Measurements from ENCODE around the gene OTOF.

DNA sequence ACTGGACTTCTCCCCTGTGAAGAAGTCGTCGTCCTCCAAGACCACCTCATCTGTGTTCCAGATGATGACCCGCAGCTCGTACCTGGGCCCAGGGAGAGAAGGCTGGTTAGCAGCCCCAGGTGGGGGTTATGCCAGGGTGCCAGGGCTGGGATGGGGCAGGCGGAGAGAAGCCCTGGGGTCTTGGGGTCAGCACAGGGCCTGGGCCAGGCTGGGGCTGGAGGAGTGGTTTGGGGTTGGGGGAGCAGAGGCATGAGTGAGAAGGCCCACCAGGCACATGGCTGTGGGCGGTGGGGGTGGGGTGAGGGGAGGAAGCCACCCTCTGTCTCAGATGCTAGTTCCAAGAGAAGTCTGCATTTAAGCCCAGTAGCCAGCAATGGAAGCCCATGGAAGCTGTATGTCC is 15.8 kb downstream of the OTOF start:
- TF ChIP-seq POLR2A (IDR thresholded peaks at IDR 0.05; ENCODE audit: low read length) (no peak), GATA1 (IDR thresholded peaks at IDR 0.05; ENCODE audit: low read depth, low read length) (no peak)
